Breast epithelium (tissue), 3 donors: Measurements from ENCODE around the gene LSS.

ENCODE experiments used
- CTCF ChIP-seq, 3 donors: fragments of 450-650 bp; IDR thresholded peaks; one replicate each; pipeline ENCODE4 v1.5.1; 2016 to 2017; ENCODE audit warnings: antibody characterized with exemption in 3 of 3, mild to moderate bottlenecking in 3 of 3, moderate library complexity in 3 of 3
- POLR2A ChIP-seq: fragments of 450-650 bp; IDR thresholded peaks from one replicate; pipeline ENCODE4 v1.6.1; 2016; ENCODE audit warnings: antibody characterized with exemption, mild to moderate bottlenecking, moderate library complexity

- TF ChIP-seq CTCF (IDR thresholded peaks at IDR 0.05) (no peak), POLR2A (no peak)
Observed at GRCh38 chr21:46181436-46181835, 47.1 kb downstream of the LSS start.
